Measurements from ENCODE around the gene HEPHL1.
"Not testable (repeated sequence)": the region's sequence is repeated elsewhere in the genome, so short reads cannot be mapped to it uniquely, and the experiment has no call there.

- not testable (repeated sequence) for TF ChIP-seq POLR2A (IDR thresholded peaks at IDR 0.05; ENCODE audit: low read depth, low read length); POLR2AphosphoS5 (IDR thresholded peaks at IDR 0.05; ENCODE audit: low read depth, low read length); TAF1 (IDR thresholded peaks at IDR 0.05; ENCODE audit: low read depth, low read length); PAX5 (IDR thresholded peaks at IDR 0.05; ENCODE audit: insufficient read depth, low read length, severe bottlenecking); SPI1 (IDR thresholded peaks at IDR 0.05; ENCODE audit: low read depth, low read length); POU2F2 (IDR thresholded peaks at IDR 0.05; ENCODE audit: low read depth, low read length)
Observed at GRCh38 chr11:94120516-94120915, 99.4 kb downstream of the HEPHL1 start.
